Measurements from ENCODE around the gene DEAF1. TPM values are rescaled to one million over a fixed set of nuclear protein-coding genes. Genes with fewer than 3 reads are reported as not detected.
"Not testable (repeated sequence)": the region's sequence is repeated elsewhere in the genome, so short reads cannot be mapped to it uniquely, and the experiment has no call there.

Gene DEAF1
- total and polyA plus RNA-seq, 2 experiments from 2014 or later = 42.6 to 47.8 TPM

DNA sequence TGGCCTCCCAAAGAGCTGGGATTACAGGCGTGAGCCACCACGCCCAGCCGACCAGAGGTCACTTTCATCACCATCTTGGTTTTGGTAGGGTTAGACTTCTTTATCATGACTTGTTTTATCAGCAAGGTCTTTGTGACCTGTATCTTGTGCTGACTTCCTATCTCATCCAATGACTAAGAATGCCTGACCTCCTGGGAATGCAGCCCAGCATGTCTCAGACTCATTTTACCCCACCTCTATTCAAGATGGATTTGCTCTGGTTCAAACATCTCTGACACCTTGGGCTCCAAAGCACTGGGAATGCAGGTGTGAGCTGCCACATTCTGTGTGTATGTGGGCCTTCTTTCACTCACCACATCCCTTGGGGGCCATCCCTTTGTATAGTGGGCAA, 47.1 kb upstream of the DEAF1 start:
- Histone ChIP-seq H4K20me1 (replicated peaks; ENCODE audit: insufficient read depth) (no peaks in the 10 kb centered on the region), H3K36me3 (ENCODE audit: insufficient read depth) (no peaks in the 10 kb centered on the region), H3K79me2 (replicated peaks; ENCODE audit: insufficient read depth) (no peaks in the 10 kb centered on the region; the same call in 1 of the 2 replicates), H3K27me3 (ENCODE audit: insufficient read depth) (no peaks in the 10 kb centered on the region), H3K9me2 (ENCODE audit: insufficient read depth) (no peaks in the 10 kb centered on the region; the same call in 1 of the 2 replicates), H3K4me3 (no peak overlapping the region), H3K27ac (ENCODE audit: low read depth) (no peak overlapping the region), H3K4me1 (ENCODE audit: insufficient read depth) (peaks cover 19% of the 10 kb centered on the region), H3K4me2 (no peak overlapping the region), H2AFZ (no peak overlapping the region), H3F3A (replicated peaks; ENCODE audit: low read depth) (peaks cover 8% of the 10 kb centered on the region)
- peaks cover 17% of the 10 kb centered on the region for H3K4me1 Mint-ChIP-seq
- no peak overlapping the region for H3K4me3 Mint-ChIP-seq
- H3K27ac Mint-ChIP-seq = no peak overlapping the region
- H3K36me3 Mint-ChIP-seq (ENCODE audit: low read depth) = peaks cover 13% of the 10 kb centered on the region
- peaks cover 22% of the 10 kb centered on the region; the same call in 2 of the 3 replicates for H3K9me3 Mint-ChIP-seq
- no peak for ATAC-seq
- DNase-seq (ENCODE audit: low spot score) = no peak
- H3K27me3 Mint-ChIP-seq (ENCODE audit: insufficient read depth, low read depth, poor library complexity) = peaks cover 21% of the 10 kb centered on the region
- TF ChIP-seq EZH2 (IDR thresholded peaks at IDR 0.05; ENCODE audit: low read depth, unreplicated experiment) (no peak), NANOG (IDR thresholded peaks at IDR 0.05; ENCODE audit: borderline replicate concordance) (no peak), POLR2AphosphoS5 (IDR thresholded peaks at IDR 0.05; ENCODE audit: low read depth) (no peak), STAT1 (IDR thresholded peaks at IDR 0.05; ENCODE audit: unreplicated experiment) (no peak), ZNF114 (CRISPR knock-in tag; IDR thresholded peaks at IDR 0.05) (no peak), EZH2phosphoT487 (IDR thresholded peaks at IDR 0.05; ENCODE audit: unreplicated experiment) (no peak)
- TF ChIP-seq, protein P1, sequence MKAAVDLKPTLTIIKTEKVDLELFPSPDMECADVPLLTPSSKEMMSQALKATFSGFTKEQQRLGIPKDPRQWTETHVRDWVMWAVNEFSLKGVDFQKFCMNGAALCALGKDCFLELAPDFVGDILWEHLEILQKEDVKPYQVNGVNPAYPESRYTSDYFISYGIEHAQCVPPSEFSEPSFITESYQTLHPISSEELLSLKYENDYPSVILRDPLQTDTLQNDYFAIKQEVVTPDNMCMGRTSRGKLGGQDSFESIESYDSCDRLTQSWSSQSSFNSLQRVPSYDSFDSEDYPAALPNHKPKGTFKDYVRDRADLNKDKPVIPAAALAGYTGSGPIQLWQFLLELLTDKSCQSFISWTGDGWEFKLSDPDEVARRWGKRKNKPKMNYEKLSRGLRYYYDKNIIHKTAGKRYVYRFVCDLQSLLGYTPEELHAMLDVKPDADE (IDR thresholded peaks at IDR 0.05) = no peak

DNA sequence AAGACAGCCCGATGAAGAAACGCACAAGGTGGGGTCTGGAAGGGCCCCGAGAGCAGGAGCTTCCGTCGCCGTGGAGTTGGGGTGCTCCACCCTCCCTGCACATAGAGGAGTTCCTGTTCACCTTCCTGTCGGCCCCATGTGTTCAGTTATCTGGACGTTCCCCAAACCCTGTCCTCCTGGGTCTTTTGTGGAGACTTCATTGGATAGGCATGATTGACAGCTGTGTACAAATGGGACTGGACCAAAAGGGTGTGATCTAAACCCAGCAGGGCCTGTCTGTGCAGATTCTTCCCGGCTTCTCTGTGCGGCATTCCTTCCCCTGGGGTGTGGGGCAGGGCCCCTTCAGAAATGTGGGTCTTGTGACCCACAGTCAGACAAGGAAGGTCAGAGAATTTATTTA, 42.9 kb upstream of the DEAF1 start:
- not testable (repeated sequence) for H3K27ac Mint-ChIP-seq; H3K27me3 ChIP-seq (ENCODE audit: insufficient read depth); DNase-seq (ENCODE audit: low spot score); H3K4me2 ChIP-seq; H4K20me1 ChIP-seq (replicated peaks; ENCODE audit: insufficient read depth); H3K36me3 ChIP-seq (ENCODE audit: insufficient read depth); H3K9me2 ChIP-seq (ENCODE audit: insufficient read depth); H3K4me3 ChIP-seq; H3F3A ChIP-seq (replicated peaks; ENCODE audit: low read depth); H3K4me1 Mint-ChIP-seq; H3K4me3 Mint-ChIP-seq; ATAC-seq; H3K4me1 ChIP-seq (ENCODE audit: insufficient read depth); H3K27ac ChIP-seq (ENCODE audit: low read depth); H3K79me2 ChIP-seq (replicated peaks; ENCODE audit: insufficient read depth)
- Mint-ChIP-seq H3K27me3 (ENCODE audit: insufficient read depth, low read depth, poor library complexity) (peaks cover 15% of the 10 kb centered on the region), H3K36me3 (ENCODE audit: low read depth) (peaks cover 17% of the 10 kb centered on the region; the same call in 2 of the 3 replicates), H3K9me3 (peaks cover 16% of the 10 kb centered on the region; the same call in 2 of the 3 replicates)
- H2AFZ ChIP-seq = peak overlapping the region; percentile 16; the same call in 1 of the 2 replicates

DNA sequence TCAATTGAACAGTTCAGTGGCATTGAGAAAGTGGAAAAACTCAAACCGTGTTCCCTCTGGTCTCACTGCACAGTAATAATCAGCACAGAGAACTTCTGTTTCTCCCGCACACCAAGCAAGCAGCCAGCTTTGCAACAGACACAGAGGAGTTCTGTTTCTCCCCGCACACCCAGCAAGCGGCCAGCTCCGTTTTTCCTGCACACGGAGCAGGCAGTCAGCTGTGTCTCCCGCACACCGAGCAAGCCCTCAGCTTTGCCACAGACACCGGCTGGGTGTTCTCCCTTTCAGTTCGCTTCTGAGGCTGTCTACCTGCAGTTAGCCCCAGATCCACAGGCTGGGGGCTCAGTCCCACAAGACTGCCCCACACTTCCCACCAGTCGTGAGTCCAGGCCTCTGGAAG, 42.3 kb upstream of the DEAF1 start:
- Histone ChIP-seq H3K27ac (ENCODE audit: low read depth) (no peak overlapping the region), H3K4me3 (no peak overlapping the region), H3K36me3 (ENCODE audit: insufficient read depth) (no peaks in the 10 kb centered on the region), H2AFZ (peak overlapping the region; percentile 16; the same call in 1 of the 2 replicates), H3K27me3 (ENCODE audit: insufficient read depth) (no peaks in the 10 kb centered on the region), H4K20me1 (replicated peaks; ENCODE audit: insufficient read depth) (no peaks in the 10 kb centered on the region), H3F3A (replicated peaks; ENCODE audit: low read depth) (no peaks in the 10 kb centered on the region; the same call in 1 of the 2 replicates), H3K79me2 (replicated peaks; ENCODE audit: insufficient read depth) (no peaks in the 10 kb centered on the region), H3K4me1 (ENCODE audit: insufficient read depth) (no peaks in the 10 kb centered on the region), H3K9me2 (ENCODE audit: insufficient read depth) (no peaks in the 10 kb centered on the region; the same call in 1 of the 2 replicates), H3K4me2 (no peak overlapping the region)
- DNase-seq (ENCODE audit: low spot score) = no peak
- H3K36me3 Mint-ChIP-seq (ENCODE audit: low read depth) = peaks cover 17% of the 10 kb centered on the region; the same call in 2 of the 3 replicates
- no peak overlapping the region for H3K4me3 Mint-ChIP-seq
- H3K4me1 Mint-ChIP-seq = no peaks in the 10 kb centered on the region; the same call in 2 of the 3 replicates
- TF ChIP-seq ZNF331 (CRISPR knock-in tag; IDR thresholded peaks at IDR 0.05; ENCODE audit: low read depth) (no peak), JUNB (IDR thresholded peaks at IDR 0.05; ENCODE audit: unreplicated experiment) (no peak), NANOG (IDR thresholded peaks at IDR 0.05; ENCODE audit: borderline replicate concordance) (no peak), STAT1 (IDR thresholded peaks at IDR 0.05; ENCODE audit: unreplicated experiment) (no peak), EZH2 (IDR thresholded peaks at IDR 0.05; ENCODE audit: low read depth, unreplicated experiment) (no peak)
- peaks cover 15% of the 10 kb centered on the region for H3K27me3 Mint-ChIP-seq (ENCODE audit: insufficient read depth, low read depth, poor library complexity)
- no peak for ATAC-seq
- 0 out of 2 replicates have a peak overlapping the region, but pooled peaks have one; percentile 44 for H3K27ac Mint-ChIP-seq
- H3K9me3 Mint-ChIP-seq = peaks cover 16% of the 10 kb centered on the region; the same call in 2 of the 3 replicates

DNA sequence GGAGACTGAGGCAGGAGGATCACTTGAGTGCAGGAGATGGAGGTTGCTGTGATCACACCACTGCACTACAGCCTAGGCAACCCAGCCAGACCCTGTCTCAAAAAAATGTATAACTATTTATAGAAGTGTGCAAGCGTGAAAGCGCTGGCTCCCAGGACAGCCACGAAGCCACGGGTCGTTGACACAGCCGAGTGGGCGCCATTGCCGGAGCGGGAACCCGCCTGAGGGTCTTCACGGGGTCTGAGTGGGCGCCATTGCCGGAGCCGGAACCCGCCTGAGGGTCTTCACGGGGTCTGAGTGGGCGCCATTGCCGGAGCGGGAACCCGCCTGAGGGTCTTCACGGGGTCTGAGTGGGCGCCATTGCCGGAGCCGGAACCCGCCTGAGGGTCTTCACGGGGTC, 39.5 kb upstream of the DEAF1 start:
- H3K9me2 ChIP-seq (ENCODE audit: insufficient read depth); H3K4me3 Mint-ChIP-seq; H3K4me1 ChIP-seq (ENCODE audit: insufficient read depth); H3K27ac ChIP-seq (ENCODE audit: low read depth); ATAC-seq; H3K79me2 ChIP-seq (replicated peaks; ENCODE audit: insufficient read depth); H3K4me1 Mint-ChIP-seq; H3K27ac Mint-ChIP-seq; H3K27me3 ChIP-seq (ENCODE audit: insufficient read depth); H3F3A ChIP-seq (replicated peaks; ENCODE audit: low read depth); DNase-seq (ENCODE audit: low spot score); H3K36me3 ChIP-seq (ENCODE audit: insufficient read depth); H2AFZ ChIP-seq; H3K4me3 ChIP-seq; H3K4me2 ChIP-seq; H4K20me1 ChIP-seq (replicated peaks; ENCODE audit: insufficient read depth): not testable (repeated sequence)
- H3K27me3 Mint-ChIP-seq (ENCODE audit: insufficient read depth, low read depth, poor library complexity) = peaks cover 17% of the 10 kb centered on the region
- H3K36me3 Mint-ChIP-seq (ENCODE audit: low read depth) = peaks cover 17% of the 10 kb centered on the region; the same call in 2 of the 3 replicates
- peaks cover 16% of the 10 kb centered on the region; the same call in 2 of the 3 replicates for H3K9me3 Mint-ChIP-seq

Data from GM23338 (cell line).